Germinal center (tissue), 1 donor: ENCODE results near the gene FRS3.
"Not testable (repeated sequence)": the region's sequence is repeated elsewhere in the genome, so short reads cannot be mapped to it uniquely, and the experiment has no call there.

Source experiments
- DNase-seq: peaks from one replicate; pipeline ENCODE4 v3.0.0; 2012; ENCODE audit warnings: mixed read lengths, low spot score

Gene FRS3

GRCh38 chr6:41769376-41769775, 10.3 kb downstream of the FRS3 start:
- no peak for DNase-seq

GRCh38 chr6:41768545-41769308, 11.0 kb downstream of the FRS3 start:
- DNase-seq: no peak

GRCh38 chr6:41767112-41767833, 12.4 kb downstream of the FRS3 start:
- no peak for DNase-seq

GRCh38 chr6:41766043-41766664, 13.5 kb downstream of the FRS3 start:
- not testable (repeated sequence) for DNase-seq

GRCh38 chr6:41763470-41763869, 16.2 kb downstream of the FRS3 start:
- no peak for DNase-seq

GRCh38 chr6:41759905-41760579, 19.7 kb downstream of the FRS3 start:
- DNase-seq: no peak

GRCh38 chr6:41759106-41759904, 20.4 kb downstream of the FRS3 start:
- no peak for DNase-seq

GRCh38 chr6:41758641-41759035, 21.1 kb downstream of the FRS3 start:
- no peak for DNase-seq

- DNase-seq: no peak
Observed at GRCh38 chr6:41757931-41758640, 21.6 kb downstream of the FRS3 start.

GRCh38 chr6:41757271-41757670, 22.4 kb downstream of the FRS3 start:
- no peak for DNase-seq

- DNase-seq: no peak
Observed at GRCh38 chr6:41756354-41756753, 23.3 kb downstream of the FRS3 start.

GRCh38 chr6:41755895-41756294, 23.8 kb downstream of the FRS3 start:
- no peak for DNase-seq

- DNase-seq: no peak
Observed at GRCh38 chr6:41750374-41750773, 29.3 kb downstream of the FRS3 start.

- DNase-seq: no peak
Observed at GRCh38 chr6:41748542-41748941, 31.2 kb downstream of the FRS3 start.

GRCh38 chr6:41748102-41748477, 31.6 kb downstream of the FRS3 start:
- no peak for DNase-seq

GRCh38 chr6:41747256-41748101, 32.2 kb downstream of the FRS3 start, which contains the start of gene PGC:
Gene PGC, minus strand, starts transcription at chr6:41747397. Its CDS starts 63 bp downstream, at chr6:41747334.
- DNase-seq: no peak

GRCh38 chr6:41746107-41746506, 33.6 kb downstream of the FRS3 start:
- no peak for DNase-seq

- no peak for DNase-seq
Observed at GRCh38 chr6:41744236-41744787, 35.4 kb downstream of the FRS3 start.

- no peak for DNase-seq
Observed at GRCh38 chr6:41743406-41744235, 36.1 kb downstream of the FRS3 start.
